ENCODE results near the gene PGBD5. TPM values are rescaled to one million over a fixed set of nuclear protein-coding genes. Genes with fewer than 3 reads are reported as not detected.

PGBD5 gene
- polyA plus RNA-seq, 1 of the 3 experiments (the other 2 are of a cell fraction) = 0.15 TPM

DNA sequence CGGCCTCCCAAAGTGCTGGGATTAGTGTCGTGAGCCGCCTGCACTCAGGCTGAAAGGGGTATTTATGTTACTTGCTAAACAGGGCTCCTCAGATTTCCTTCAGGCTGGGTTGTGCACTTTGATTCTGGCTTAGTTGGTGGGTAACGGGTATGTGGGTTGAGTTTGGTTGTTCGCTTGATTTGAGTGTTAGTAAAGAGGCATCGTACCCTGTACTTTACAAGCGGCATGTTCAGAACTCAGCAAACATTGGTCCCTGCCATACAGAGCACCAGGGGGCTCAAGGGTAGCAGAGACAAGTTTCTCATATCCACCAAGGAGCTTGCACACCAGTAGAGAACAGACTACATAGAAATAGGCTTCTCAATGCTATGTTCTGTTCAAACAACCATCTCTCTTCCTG, 147.8 kb downstream of the PGBD5 start (continued):
- TF ChIP-seq CTCF (IDR thresholded peaks at IDR 0.05) (no peak), FOXJ3 (CRISPR knock-in tag; IDR thresholded peaks at IDR 0.05) (no peak)

GRCh38 chr1:230277201-230278025, 148.7 kb downstream of the PGBD5 start:
- Histone ChIP-seq H3K4me2 (no peak overlapping the region), H3K36me3 (replicated peaks in 1 of 2; ENCODE audit: control insufficient read depth in 1 of 2, insufficient read depth in 2 of 2, low read length in 1 of 2) (peaks cover 28 to 66% of the 10 kb centered on the region in 2 experiments), H3K9me2 (no peaks in the 10 kb centered on the region), H3K4me3 (ENCODE audit: low read depth in 2 of 2, low read length in 1 of 2) (no peak overlapping the region), H3K4me1 (ENCODE audit: control insufficient read depth in 1 of 2, insufficient read depth in 2 of 2, low read depth in 1 of 2, low read length in 1 of 2) (peaks cover 0 to 24% of the 10 kb centered on the region in 2 experiments; a peak in 1 of 4 replicates), H3K9me3 (no peaks in the 10 kb centered on the region), H3K27me3 (ENCODE audit: insufficient read depth) (no peaks in the 10 kb centered on the region), H3F3A (replicated peaks; ENCODE audit: insufficient read depth) (peaks cover 20% of the 10 kb centered on the region), H4K20me1 (ENCODE audit: insufficient read depth) (no peaks in the 10 kb centered on the region), H3K27ac (ENCODE audit: low read depth in 2 of 2, low read length in 1 of 2) (peak overlapping the region in 1 of 2 experiments; percentile 1; a peak in 1 of 4 replicates), H3K79me2 (ENCODE audit: insufficient read depth) (no peaks in the 10 kb centered on the region), H3K9ac (no peak overlapping the region), H2AFZ (ENCODE audit: low read depth) (no peak overlapping the region)
- POLR2A ChIA-PET = no interaction called here
- CTCF ChIA-PET = interaction anchor here (0.9 to 1.3 kb wide), 2 partner anchors 26 to 162 kb away, joined by 3 read pairs; no protein-coding TSS in a partner anchor
- no peak for DNase-seq
- 86% methylated on average over 15 of the region's 15 CpGs for WGBS (ENCODE audit: low lambda C conversion rate)
- TF ChIP-seq MXI1 (IDR thresholded peaks at IDR 0.05; ENCODE audit: low read depth, low read length) = no peak
- no peak for TF ChIP-seq CTCF (IDR thresholded peaks at IDR 0.05)
- TF ChIP-seq FOXM1 (IDR thresholded peaks at IDR 0.05; ENCODE audit: low read depth) = no peak
- TF ChIP-seq GABPA (IDR thresholded peaks at IDR 0.05; ENCODE audit: low read depth) = no peak
- TF ChIP-seq, protein P1, sequence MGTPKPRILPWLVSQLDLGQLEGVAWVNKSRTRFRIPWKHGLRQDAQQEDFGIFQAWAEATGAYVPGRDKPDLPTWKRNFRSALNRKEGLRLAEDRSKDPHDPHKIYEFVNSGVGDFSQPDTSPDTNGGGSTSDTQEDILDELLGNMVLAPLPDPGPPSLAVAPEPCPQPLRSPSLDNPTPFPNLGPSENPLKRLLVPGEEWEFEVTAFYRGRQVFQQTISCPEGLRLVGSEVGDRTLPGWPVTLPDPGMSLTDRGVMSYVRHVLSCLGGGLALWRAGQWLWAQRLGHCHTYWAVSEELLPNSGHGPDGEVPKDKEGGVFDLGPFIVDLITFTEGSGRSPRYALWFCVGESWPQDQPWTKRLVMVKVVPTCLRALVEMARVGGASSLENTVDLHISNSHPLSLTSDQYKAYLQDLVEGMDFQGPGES (IDR thresholded peaks at IDR 0.05; ENCODE audit: low read depth, low read length) = no peak
- no peak for TF ChIP-seq FOXJ3 (CRISPR knock-in tag; IDR thresholded peaks at IDR 0.05)
- TF ChIP-seq EZH2phosphoT487 (IDR thresholded peaks at IDR 0.05; ENCODE audit: borderline replicate concordance, low read depth) = no peak
- no peak for TF ChIP-seq SIN3A (IDR thresholded peaks at IDR 0.05; ENCODE audit: borderline replicate concordance, low read depth, low read length)
- no peak for TF ChIP-seq USF2 (IDR thresholded peaks at IDR 0.05; ENCODE audit: borderline replicate concordance, low read depth, low read length)
- no peak for TF ChIP-seq RFX5 (IDR thresholded peaks at IDR 0.05; ENCODE audit: low read length)

Measured in SK-N-SH (cell line).